HCT116 (cell line): ENCODE results near the gene DOCK4. TPM values are rescaled to one million over a fixed set of nuclear protein-coding genes. Genes with fewer than 3 reads are reported as not detected.

ENCODE experiments used
- ATAC-seq: fragments of 200-7000 bp; cut with Tn5 transposase; 2 replicates; pipeline ENCODE4 v1.9.1; 2020; ENCODE audit warnings: mild to moderate bottlenecking, moderate library complexity
- BruUV-seq: library from RNA; stranded (reverse); fragments of 400-500 nt; replicated peaks from 2 replicates; lab custom pipeline; 2021; lab: Mats Ljungman, UMichigan
- CTCF ChIA-PET: fragments of 300-600 bp; sonication (Branson Sonifier 250); formaldehyde crosslinking; loops from one replicate; lab custom pipeline; 2021; ENCODE audit warnings: antibody characterized with exemption; lab: Charles Lee
- POLR2A ChIA-PET: fragments of 300-600, 350-600 bp; sonication (Branson Sonifier 250); formaldehyde crosslinking; loops from one replicate; lab custom pipeline; 2021; ENCODE audit warnings: antibody characterized with exemption; lab: Charles Lee
- RAD21 ChIA-PET, 2 experiments: fragments of 300-600 bp; sonication (Branson Sonifier 250); formaldehyde crosslinking; loops; one replicate each; lab custom pipeline; 2023; ENCODE audit warnings: low total read pairs in 2 of 2; ENCODE audit not compliant: uncharacterized antibody in 2 of 2, unreplicated experiment in 2 of 2, low non-redundant PET in 1 of 2; lab: Charles Lee
- DNase-seq: peaks from one replicate; pipeline ENCODE4 v3.0.0-alpha.2; 2010; ENCODE audit warnings: low read depth, low spot score
- H2AFZ ChIP-seq: fragments of 200-600 bp; shearing (Covaris generic), sonication (generic); 2 replicates; pipeline ENCODE4 v1.6.1; 2017; ENCODE audit warnings: low read depth, mixed run types, mixed read lengths, antibody characterized with exemption, low read length; ENCODE audit not compliant: poor library complexity, severe bottlenecking
- H3K27ac ChIP-seq: 2 replicates; pipeline ENCODE4 v1.5.1; 2012; ENCODE audit warnings: low read depth, low read length
- H3K27me3 ChIP-seq: fragments of 200-600 bp; sonication (generic); 2 replicates; pipeline ENCODE4 v1.6.1; 2016; ENCODE audit warnings: mixed run types, low read length, mixed read lengths; ENCODE audit not compliant: insufficient read depth
- H3K36me3 ChIP-seq, 2 experiments: fragments of 200-500 bp in 1 of 2; fragments of 200-600 bp in 1 of 2; sonication (Bioruptor generic) in 1 of 2; sonication (generic) in 1 of 2; 2 replicates each; pipeline versions ENCODE4 v1.5.1 to v1.6.1; 2014 to 2016; ENCODE audit warnings: low read length in 2 of 2, inconsistent platforms in 1 of 2, mixed read lengths in 1 of 2, mixed run types in 1 of 2; ENCODE audit not compliant: insufficient read depth in 2 of 2, control insufficient read depth in 1 of 2
- H3K4me1 ChIP-seq, 2 experiments: fragments of 200-600 bp in 1 of 2; sonication (generic) in 1 of 2; 2 replicates each; pipeline versions ENCODE4 v1.5.1 to v1.6.1; 2012 to 2017; ENCODE audit warnings: low read length in 2 of 2, inconsistent platforms in 1 of 2, mild to moderate bottlenecking in 1 of 2, mixed read lengths in 1 of 2, mixed run types in 1 of 2, moderate library complexity in 1 of 2; ENCODE audit not compliant: insufficient read depth in 2 of 2, control insufficient read depth in 1 of 2
- H3K4me2 ChIP-seq: fragments of 200-600 bp; sonication (generic); 2 replicates; pipeline ENCODE4 v1.6.1; 2017; ENCODE audit warnings: mixed run types, low read length, mixed read lengths
- H3K4me3 ChIP-seq, 2 experiments: fragments of 200-600 bp in 1 of 2; sonication (generic) in 1 of 2; replicated peaks in 1 of 2; 2 replicates each; pipeline ENCODE4 v1.5.1; 2011 to 2016; ENCODE audit warnings: low read length in 2 of 2, control low read depth in 1 of 2, low read depth in 1 of 2, mild to moderate bottlenecking in 1 of 2, mixed read lengths in 1 of 2, mixed run types in 1 of 2
- H3K79me2 ChIP-seq: fragments of 200-600 bp; sonication (generic); 2 replicates; pipeline ENCODE4 v1.6.1; 2017; ENCODE audit warnings: mild to moderate bottlenecking, mixed run types, low read length, moderate library complexity, mixed read lengths; ENCODE audit not compliant: insufficient read depth
- H3K9ac ChIP-seq: fragments of 200-600 bp; sonication (generic); 2 replicates; pipeline ENCODE4 v1.6.1; 2016; ENCODE audit warnings: low read length, mixed read lengths
- H3K9me2 ChIP-seq: fragments of 200-600 bp; sonication (generic), shearing (Covaris generic); 2 replicates; pipeline ENCODE4 v1.6.1; 2017; ENCODE audit warnings: mixed run types, mild to moderate bottlenecking, moderate library complexity; ENCODE audit not compliant: insufficient read depth
- H3K9me3 ChIP-seq, 2 experiments: fragments of 200-500 bp in 1 of 2; fragments of 200-600 bp in 1 of 2; sonication (Bioruptor generic) in 1 of 2; sonication (generic) in 1 of 2; 2 replicates each; pipeline ENCODE4 v1.6.1; 2014 to 2017; ENCODE audit warnings: low read length in 2 of 2, mixed read lengths in 2 of 2, inconsistent platforms in 1 of 2, low read depth in 1 of 2, mild to moderate bottlenecking in 1 of 2, mixed run types in 1 of 2, moderate library complexity in 1 of 2; ENCODE audit not compliant: control insufficient read depth in 1 of 2, insufficient read depth in 1 of 2
- H4K20me1 ChIP-seq: fragments of 200-600 bp; sonication (generic), shearing (Covaris generic); 2 replicates; pipeline ENCODE4 v1.6.1; 2017; ENCODE audit warnings: mixed run types, mild to moderate bottlenecking, moderate library complexity; ENCODE audit not compliant: insufficient read depth
- EGR1 ChIP-seq: IDR thresholded peaks from 2 replicates; pipeline ENCODE4 v1.6.1; 2012; ENCODE audit warnings: low read depth
- ELF1 ChIP-seq: IDR thresholded peaks from 2 replicates; pipeline ENCODE4 v1.6.1; 2012; ENCODE audit warnings: low read depth, borderline replicate concordance
- EZH2 ChIP-seq: fragments of 200-600 bp; sonication (generic); IDR thresholded peaks from 2 replicates; pipeline ENCODE4 v1.6.1; 2017; ENCODE audit warnings: antibody characterized with exemption, mixed run types
- EZH2phosphoT487 ChIP-seq: fragments of 200-600 bp; IDR thresholded peaks from 2 replicates; pipeline ENCODE4 v1.6.1; 2018; ENCODE audit warnings: antibody characterized with exemption, borderline replicate concordance
- FOSL1 ChIP-seq: IDR thresholded peaks from 2 replicates; pipeline ENCODE4 v1.6.1; 2012; ENCODE audit warnings: low read depth
- POLR2A ChIP-seq: IDR thresholded peaks from 2 replicates; pipeline ENCODE4 v1.7.0; 2011; ENCODE audit warnings: borderline replicate concordance; ENCODE audit not compliant: insufficient read depth, insufficient read length; ENCODE audit errors: extremely low read depth
- SP1 ChIP-seq: IDR thresholded peaks from 2 replicates; pipeline ENCODE4 v1.6.1; 2012; ENCODE audit warnings: low read depth
- SRF ChIP-seq: IDR thresholded peaks from 2 replicates; pipeline ENCODE4 v1.6.1; 2012; ENCODE audit warnings: low read depth
- TCF7L2 ChIP-seq: IDR thresholded peaks from 2 replicates; pipeline ENCODE4 v1.7.0; 2011; ENCODE audit warnings: borderline replicate concordance, inconsistent platforms; ENCODE audit not compliant: insufficient read depth, insufficient read length; ENCODE audit errors: extremely low read depth
- ZNF274 ChIP-seq: fragments of 200-500 bp; sonication (Bioruptor generic); IDR thresholded peaks from 2 replicates; pipeline ENCODE4 v1.6.1; 2014; ENCODE audit warnings: mild to moderate bottlenecking, low read depth, low read length, inconsistent platforms
- intact Hi-C: fragments of 100-400 bp; cut with micrococcal nuclease; formaldehyde crosslinking; loops from 2 replicates; pipeline ENCODE4 v1.10.0; 2022
- total RNA-seq: library from RNA; stranded (reverse); gene quantifications from one replicate; pipeline ENCODE4 v1.2.1, GENCODE V29; 2021; ENCODE audit not compliant: unreplicated experiment

Gene DOCK4
- total RNA-seq, 1 experiment from 2014 or later = 2.2 TPM

- TF ChIP-seq POLR2A (no peak), TCF7L2 (no peak), ELF1 (no peak), SP1 (no peak)
- RAD21 ChIA-PET = no interaction called here
- ATAC-seq = no peak
- no peaks in the 10 kb centered on the region for H3K79me2 ChIP-seq
- H3K9ac ChIP-seq = no peak overlapping the region
- CTCF ChIA-PET = no interaction called here
- intact Hi-C loops = no loop called here
- no peak overlapping the region for H3K4me3 ChIP-seq
- H3K27ac ChIP-seq = no peak overlapping the region
- no peak overlapping the region for H2AFZ ChIP-seq
- POLR2A ChIA-PET = no interaction called here
- H3K9me2 ChIP-seq = no peaks in the 10 kb centered on the region
- 0 out of 2 replicates have a peak, but pooled peaks cover 4% of the 10 kb centered on the region for H3K27me3 ChIP-seq
- BruUV-seq = no TSS peak
- H3K4me2 ChIP-seq = no peak overlapping the region
- no peaks in the 10 kb centered on the region for H3K36me3 ChIP-seq
- no peaks in the 10 kb centered on the region for H4K20me1 ChIP-seq
- no peaks in the 10 kb centered on the region for H3K4me1 ChIP-seq
- DNase-seq = no peak
- no peaks in the 10 kb centered on the region for H3K9me3 ChIP-seq
Measured at GRCh38 chr7:111903016-111903415, 303.2 kb downstream of the DOCK4 start.

GRCh38 chr7:111900283-111900682, 305.9 kb downstream of the DOCK4 start:
- Histone ChIP-seq H3K4me3 (no peak overlapping the region), H3K36me3 (no peaks in the 10 kb centered on the region), H3K4me1 (no peaks in the 10 kb centered on the region), H3K4me2 (no peak overlapping the region), H3K9ac (no peak overlapping the region), H3K9me2 (no peaks in the 10 kb centered on the region), H4K20me1 (no peaks in the 10 kb centered on the region), H2AFZ (no peak overlapping the region), H3K27me3 (no peaks in the 10 kb centered on the region), H3K79me2 (no peaks in the 10 kb centered on the region), H3K9me3 (no peaks in the 10 kb centered on the region), H3K27ac (no peak overlapping the region)
- no peak for ATAC-seq
- intact Hi-C loops = no loop called here
- POLR2A ChIA-PET = no interaction called here
- no peak for DNase-seq
- CTCF ChIA-PET = no interaction called here
- RAD21 ChIA-PET = no interaction called here
- BruUV-seq = no TSS peak
- TF ChIP-seq EZH2phosphoT487 (no peak), SRF (no peak), POLR2A (no peak), EGR1 (no peak), ZNF274 (no peak), FOSL1 (no peak), EZH2 (no peak)
- TF ChIP-seq, all 23 proteins: peak for 0
